AG09309 (cell line): ENCODE measurements around the gene GJA4.
"Not testable (repeated sequence)": the region's sequence is repeated elsewhere in the genome, so short reads cannot be mapped to it uniquely, and the experiment has no call there.

Experiments
- DNase-seq: peaks from one replicate; pipeline ENCODE4 v3.0.0-alpha.2; 2010; ENCODE audit warnings: low read depth
- H3K4me3 ChIP-seq: 2 replicates; pipeline ENCODE4 v1.5.1; 2011; ENCODE audit warnings: mild to moderate bottlenecking, low read depth, low read length, moderate library complexity; ENCODE audit not compliant: control insufficient read depth
- CTCF ChIP-seq: IDR thresholded peaks from 2 replicates; pipeline ENCODE4 v1.5.1; 2011; ENCODE audit warnings: mild to moderate bottlenecking, low read depth, low read length, inconsistent platforms; ENCODE audit not compliant: insufficient read depth, control insufficient read depth; ENCODE audit errors: missing control alignments

The GJA4 gene

GRCh38 chr1:34816778-34817177 lies 24.0 kb downstream of the GJA4 start:
- no peak overlapping the region for H3K4me3 ChIP-seq
- no peak for DNase-seq

GRCh38 chr1:34818862-34819261 lies 26.1 kb downstream of the GJA4 start:
- DNase-seq = not testable (repeated sequence)

More at GRCh38 chr1:34816778-34817177, 24.0 kb downstream of the GJA4 start:
- TF ChIP-seq CTCF = no peak

GRCh38 chr1:34822202-34822601 lies 29.4 kb downstream of the GJA4 start:
- no peak overlapping the region for H3K4me3 ChIP-seq
- TF ChIP-seq CTCF = no peak
- DNase-seq = no peak

More at GRCh38 chr1:34818862-34819261, 26.1 kb downstream of the GJA4 start:
- not testable (repeated sequence) for H3K4me3 ChIP-seq

- no peak overlapping the region for H3K4me3 ChIP-seq
- no peak for DNase-seq
- no peak for TF ChIP-seq CTCF
Measured at GRCh38 chr1:34824817-34825454, 32.1 kb downstream of the GJA4 start.

- no peak overlapping the region for H3K4me3 ChIP-seq
- DNase-seq = no peak
- no peak for TF ChIP-seq CTCF
Measured at GRCh38 chr1:34825455-34826091, 32.8 kb downstream of the GJA4 start.

GRCh38 chr1:34827341-34827941 lies 34.6 kb downstream of the GJA4 start:
- no peak overlapping the region for H3K4me3 ChIP-seq
- no peak for TF ChIP-seq CTCF
- no peak for DNase-seq

- no peak overlapping the region for H3K4me3 ChIP-seq
- DNase-seq = no peak
- TF ChIP-seq CTCF = no peak
Measured at GRCh38 chr1:34828611-34829010, 35.8 kb downstream of the GJA4 start.
